Measurements from ENCODE around the gene HDAC1.
"Not testable (repeated sequence)": the region's sequence is repeated elsewhere in the genome, so short reads cannot be mapped to it uniquely, and the experiment has no call there.

HDAC1 gene

DNA sequence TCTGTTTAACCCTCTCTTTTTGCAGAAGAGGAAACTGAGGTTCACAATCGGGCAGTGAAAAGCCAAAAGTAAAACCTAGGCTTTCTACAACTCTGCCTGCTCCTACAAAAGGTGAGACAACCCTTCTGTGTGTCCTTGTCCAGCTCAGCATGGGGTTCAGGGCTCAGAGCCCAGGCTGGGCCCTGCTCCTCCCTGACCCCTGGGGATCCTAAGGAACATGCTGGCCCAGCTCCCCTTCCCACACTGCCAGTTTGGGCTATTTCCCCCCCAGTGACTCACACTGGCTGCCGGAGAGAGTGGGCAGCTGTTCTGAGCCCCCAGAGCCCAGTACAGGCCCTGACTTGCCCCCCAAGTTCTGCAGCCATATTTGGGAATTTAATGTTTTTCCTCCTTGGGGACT, 61.5 kb downstream of the HDAC1 start:
- TF ChIP-seq, protein P1, sequence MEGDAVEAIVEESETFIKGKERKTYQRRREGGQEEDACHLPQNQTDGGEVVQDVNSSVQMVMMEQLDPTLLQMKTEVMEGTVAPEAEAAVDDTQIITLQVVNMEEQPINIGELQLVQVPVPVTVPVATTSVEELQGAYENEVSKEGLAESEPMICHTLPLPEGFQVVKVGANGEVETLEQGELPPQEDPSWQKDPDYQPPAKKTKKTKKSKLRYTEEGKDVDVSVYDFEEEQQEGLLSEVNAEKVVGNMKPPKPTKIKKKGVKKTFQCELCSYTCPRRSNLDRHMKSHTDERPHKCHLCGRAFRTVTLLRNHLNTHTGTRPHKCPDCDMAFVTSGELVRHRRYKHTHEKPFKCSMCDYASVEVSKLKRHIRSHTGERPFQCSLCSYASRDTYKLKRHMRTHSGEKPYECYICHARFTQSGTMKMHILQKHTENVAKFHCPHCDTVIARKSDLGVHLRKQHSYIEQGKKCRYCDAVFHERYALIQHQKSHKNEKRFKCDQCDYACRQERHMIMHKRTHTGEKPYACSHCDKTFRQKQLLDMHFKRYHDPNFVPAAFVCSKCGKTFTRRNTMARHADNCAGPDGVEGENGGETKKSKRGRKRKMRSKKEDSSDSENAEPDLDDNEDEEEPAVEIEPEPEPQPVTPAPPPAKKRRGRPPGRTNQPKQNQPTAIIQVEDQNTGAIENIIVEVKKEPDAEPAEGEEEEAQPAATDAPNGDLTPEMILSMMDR (IDR thresholded peaks at IDR 0.05; ENCODE audit: insufficient read depth, low read depth, low read length, missing control alignments): no peak
- no peak overlapping the region for H3K4me3 ChIP-seq (ENCODE audit: low read depth, low read length)
- DNase-seq (ENCODE audit: low read depth): no peak

DNA sequence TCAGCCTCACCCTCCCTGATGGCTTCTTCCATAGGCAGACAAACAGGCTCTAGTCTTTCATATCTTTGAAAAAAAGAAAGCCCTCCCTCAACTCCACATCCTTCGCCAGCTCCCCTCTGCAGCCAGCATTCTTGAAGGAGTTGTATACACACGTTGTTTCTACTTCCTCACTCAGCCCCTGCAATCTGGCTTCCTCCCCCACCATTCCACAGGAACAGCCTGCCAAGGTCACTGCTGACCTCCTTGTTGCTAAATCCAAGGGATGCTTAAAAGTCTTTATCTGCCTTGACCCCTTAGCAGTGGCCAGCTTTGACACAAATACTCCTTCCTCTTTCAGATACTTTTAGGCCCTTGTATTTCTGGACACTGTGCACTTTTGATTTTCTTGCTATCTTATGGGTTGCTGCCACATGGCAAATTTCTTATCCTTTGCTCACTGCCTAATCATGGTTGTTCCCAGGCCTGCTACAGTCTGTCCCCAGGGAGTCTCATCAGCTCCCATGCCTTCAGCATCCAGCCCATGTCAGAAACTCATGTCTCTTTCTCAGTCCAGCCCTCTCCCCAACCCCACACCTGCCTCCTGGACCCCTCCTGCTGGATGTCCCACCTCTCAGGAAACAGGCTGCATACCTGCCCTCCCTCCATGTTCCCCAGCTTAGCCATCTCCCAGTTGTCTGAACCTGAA, 62.1 kb downstream of the HDAC1 start:
- DNase-seq (ENCODE audit: low read depth): no peak
- no peak overlapping the region for H3K4me3 ChIP-seq (ENCODE audit: low read depth, low read length)
- TF ChIP-seq, protein P1 (IDR thresholded peaks at IDR 0.05; ENCODE audit: insufficient read depth, low read depth, low read length, missing control alignments): no peak

DNA sequence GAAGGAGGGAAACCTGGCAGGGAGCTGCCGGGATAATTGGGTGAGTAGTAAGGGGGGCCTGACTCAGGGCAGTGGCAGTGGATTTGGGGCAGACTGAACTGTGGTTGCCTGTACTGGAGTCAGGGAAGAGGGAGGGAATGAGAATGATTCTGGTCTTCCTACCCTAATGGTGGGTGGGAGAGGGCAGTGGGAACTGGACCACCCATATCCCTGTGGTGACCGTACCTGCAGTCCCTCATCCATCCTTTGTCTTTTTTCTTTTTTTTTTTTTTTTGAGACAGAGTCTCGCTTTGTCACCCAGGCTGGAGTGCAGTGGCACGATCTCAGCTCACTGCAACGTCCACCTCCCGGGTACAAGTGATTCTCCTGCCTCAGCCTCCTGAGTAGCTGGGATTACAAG, 63.9 kb downstream of the HDAC1 start:
- H3K4me3 ChIP-seq (ENCODE audit: low read depth, low read length); DNase-seq (ENCODE audit: low read depth): not testable (repeated sequence)

DNA sequence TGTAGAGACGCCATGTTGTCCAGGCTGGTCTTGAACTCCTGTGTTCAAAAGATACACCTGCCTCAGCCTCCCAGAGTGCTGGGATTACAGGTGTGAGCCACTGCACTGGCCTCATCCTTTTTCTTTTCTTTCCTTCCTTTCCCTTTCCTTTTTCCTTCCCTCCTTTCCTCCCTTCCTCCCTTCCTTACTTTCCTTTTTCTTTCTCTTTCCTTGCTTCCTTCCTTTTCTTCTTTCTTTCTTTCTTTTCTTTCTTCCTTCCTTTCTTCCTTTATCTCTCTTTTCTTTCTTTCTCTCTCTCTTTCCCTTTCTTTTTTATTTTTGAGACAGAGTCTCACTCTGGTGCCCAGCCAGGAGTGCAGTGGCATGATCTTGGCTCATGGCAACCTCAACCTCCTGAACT, 64.6 kb downstream of the HDAC1 start:
- H3K4me3 ChIP-seq (ENCODE audit: low read depth, low read length): no peak overlapping the region
- DNase-seq (ENCODE audit: low read depth): no peak
- TF ChIP-seq, protein P1 (IDR thresholded peaks at IDR 0.05; ENCODE audit: insufficient read depth, low read depth, low read length, missing control alignments): no peak

DNA sequence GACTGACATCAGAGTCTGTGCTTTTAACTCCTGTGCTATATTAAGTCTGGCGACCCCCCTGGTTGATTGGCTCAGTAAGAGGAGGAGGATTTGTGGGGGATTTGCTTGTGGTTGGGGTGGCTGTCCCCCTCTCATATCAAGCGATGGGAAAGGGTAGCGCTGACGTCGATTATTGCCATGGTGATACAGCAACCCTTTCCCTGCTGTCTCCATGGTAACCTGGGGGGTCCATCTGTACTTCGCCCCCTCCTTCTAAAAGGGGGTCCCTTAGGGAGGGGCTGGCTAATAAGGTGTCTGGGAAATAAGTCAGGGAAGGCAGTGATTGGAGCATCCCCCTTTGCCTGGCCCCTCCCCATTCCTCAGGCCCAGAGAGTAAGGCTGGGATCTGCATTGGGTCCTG, 65.7 kb downstream of the HDAC1 start:
- no peak for DNase-seq (ENCODE audit: low read depth)
- TF ChIP-seq, protein P1 (IDR thresholded peaks at IDR 0.05; ENCODE audit: insufficient read depth, low read depth, low read length, missing control alignments): no peak
- no peak overlapping the region for H3K4me3 ChIP-seq (ENCODE audit: low read depth, low read length)

DNA sequence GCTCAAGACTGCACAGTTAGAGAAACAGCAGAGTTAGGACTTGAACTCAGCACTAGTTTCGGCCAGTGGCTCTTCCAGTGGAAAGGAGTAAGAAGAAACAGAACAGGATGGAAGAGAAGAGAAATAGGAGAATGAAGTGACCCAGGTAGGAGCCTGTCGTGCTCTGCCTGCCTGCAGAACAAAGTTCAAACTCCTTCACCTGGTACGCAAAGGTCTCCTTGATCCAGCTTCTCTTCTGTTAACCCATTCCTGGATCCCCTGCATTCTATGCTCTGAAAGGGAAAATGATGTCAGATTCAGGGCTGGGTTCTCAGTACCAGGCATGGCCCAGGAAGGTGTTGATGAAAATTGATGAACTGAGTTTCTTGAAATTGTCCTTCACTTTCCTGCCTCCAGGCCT, 66.6 kb downstream of the HDAC1 start:
- no peak overlapping the region for H3K4me3 ChIP-seq (ENCODE audit: low read depth, low read length)
- TF ChIP-seq, protein P1 (IDR thresholded peaks at IDR 0.05; ENCODE audit: insufficient read depth, low read depth, low read length, missing control alignments): no peak
- no peak for DNase-seq (ENCODE audit: low read depth)

DNA sequence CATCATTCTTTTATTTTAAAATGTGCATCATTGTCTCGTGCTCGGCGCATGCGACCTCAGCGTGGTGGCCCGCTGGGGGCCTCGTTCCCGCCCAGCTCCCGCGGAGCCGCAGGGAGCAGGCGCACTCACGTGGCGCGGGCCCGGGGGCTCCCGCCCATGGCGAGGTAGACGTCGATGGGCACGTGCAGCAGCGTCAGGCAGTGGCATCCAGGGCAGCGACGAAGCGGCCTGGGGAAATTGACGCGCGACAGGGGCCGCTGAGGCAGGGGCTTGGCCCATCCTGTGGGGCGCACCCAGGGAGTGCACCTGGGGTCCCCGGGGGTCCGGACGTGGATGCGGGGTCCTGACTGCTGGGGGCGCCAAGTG, 69.4 kb downstream of the HDAC1 start:
- TF ChIP-seq, protein P1 (IDR thresholded peaks at IDR 0.05; ENCODE audit: insufficient read depth, low read depth, low read length, missing control alignments): no peak
- DNase-seq (ENCODE audit: low read depth): no peak
- H3K4me3 ChIP-seq (ENCODE audit: low read depth, low read length): no peak overlapping the region
